Heart left ventricle (tissue), 13 donors: ENCODE data around the gene SBK3.

Experiments used
- POLR2A ChIP-seq, 2 donors: fragments of 450-650 bp; IDR thresholded peaks; one replicate each; pipeline ENCODE4 v1.6.1; 2017; ENCODE audit warnings: antibody characterized with exemption in 2 of 2, mild to moderate bottlenecking in 2 of 2, moderate library complexity in 2 of 2
- TF ChIP-seq, protein P1 (sequence below), 12 donors: fragments of 200-600 bp; sonication (generic) in 4 of 12; IDR thresholded peaks; one replicate each; pipeline versions ENCODE4 v1.5.0 to v1.8.0; 2018 to 2022; ENCODE audit warnings: antibody characterized with exemption in 12 of 12, mild to moderate bottlenecking in 5 of 12
- donor health status: ischemic (EF 13 %, LVEDD 7.1; RV severe dilation, severe dysfunction).
- donor health status: DM: no; HTN: yes; CAD: no.
- donor health status: DM: no; HTN: no; CAD: no.
- donor health status: ischemic (EF 25% LVEDD 6.9; RV normal size, moderate dysfunction).
- donor health status: ischemic (EF 25% LVEDD 5.7; RV mildly dilated, moderate dysfunction).
- donor health status: ischemic (EF 35%, LVEDD 5.7; RV mildly dilated, moderate dysfunction).
- donor health status: nonischemic (EF 11% LVEDD 7.7; RV severe dilation, severe dysfunction).
- donor health status: DM: yes; HTN: yes; CAD: no.
- donor health status: PGD.
- donor health status: ischemic (EF 29% LVEDD 5.4; RV normal size, mild dysfunction).
- donor health status: nonischemic (EF 23%, LVEDD 6.1; RV moderate dilation, normal function).

DNA sequence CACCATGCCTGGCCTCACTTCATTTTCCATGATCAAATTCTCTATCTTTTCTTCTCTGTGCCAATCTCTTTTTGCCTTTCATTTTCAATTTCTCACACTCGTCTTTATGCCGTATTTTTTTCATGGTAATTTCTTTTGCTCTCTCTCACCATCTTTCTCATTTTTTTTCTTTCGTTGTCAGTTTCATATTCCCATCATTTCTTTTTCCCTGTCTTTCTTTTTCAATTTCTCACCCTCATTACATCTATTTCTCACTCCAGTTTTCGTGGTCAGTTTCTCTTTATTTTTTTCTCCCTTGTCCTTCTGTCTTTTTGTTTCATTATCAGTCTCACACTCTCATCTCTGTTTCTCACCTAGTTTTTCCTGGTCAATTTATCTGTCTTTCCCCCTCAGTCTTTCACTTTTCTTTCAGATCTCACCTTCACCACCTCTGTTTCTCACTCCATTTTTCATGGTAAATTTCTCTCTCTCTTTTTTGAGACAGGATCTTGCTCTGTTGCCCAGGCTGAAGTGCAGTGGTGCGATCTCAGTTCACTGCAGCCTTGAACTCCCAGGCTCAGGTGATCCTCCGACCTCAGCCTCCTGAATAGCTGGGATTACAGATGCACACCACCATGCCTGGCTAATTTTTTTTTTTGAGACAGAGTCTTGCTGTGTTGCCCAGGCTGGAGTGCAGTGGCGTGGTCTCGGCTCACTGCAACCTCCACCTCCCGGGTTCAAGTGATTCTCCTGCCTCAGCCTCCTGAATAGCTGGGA, 43.0 kb downstream of the SBK3 start:
- TF ChIP-seq, protein P1, sequence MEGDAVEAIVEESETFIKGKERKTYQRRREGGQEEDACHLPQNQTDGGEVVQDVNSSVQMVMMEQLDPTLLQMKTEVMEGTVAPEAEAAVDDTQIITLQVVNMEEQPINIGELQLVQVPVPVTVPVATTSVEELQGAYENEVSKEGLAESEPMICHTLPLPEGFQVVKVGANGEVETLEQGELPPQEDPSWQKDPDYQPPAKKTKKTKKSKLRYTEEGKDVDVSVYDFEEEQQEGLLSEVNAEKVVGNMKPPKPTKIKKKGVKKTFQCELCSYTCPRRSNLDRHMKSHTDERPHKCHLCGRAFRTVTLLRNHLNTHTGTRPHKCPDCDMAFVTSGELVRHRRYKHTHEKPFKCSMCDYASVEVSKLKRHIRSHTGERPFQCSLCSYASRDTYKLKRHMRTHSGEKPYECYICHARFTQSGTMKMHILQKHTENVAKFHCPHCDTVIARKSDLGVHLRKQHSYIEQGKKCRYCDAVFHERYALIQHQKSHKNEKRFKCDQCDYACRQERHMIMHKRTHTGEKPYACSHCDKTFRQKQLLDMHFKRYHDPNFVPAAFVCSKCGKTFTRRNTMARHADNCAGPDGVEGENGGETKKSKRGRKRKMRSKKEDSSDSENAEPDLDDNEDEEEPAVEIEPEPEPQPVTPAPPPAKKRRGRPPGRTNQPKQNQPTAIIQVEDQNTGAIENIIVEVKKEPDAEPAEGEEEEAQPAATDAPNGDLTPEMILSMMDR (IDR thresholded peaks at IDR 0.05) = no peak
- no peak for TF ChIP-seq POLR2A (IDR thresholded peaks at IDR 0.05)
